HepG2 (cell line): ENCODE results near the gene TAS1R1. TPM values are rescaled to one million over a fixed set of nuclear protein-coding genes. Genes with fewer than 3 reads are reported as not detected.

Source experiments
- ATAC-seq: fragments of 200-7000 bp; cut with Tn5 transposase; 3 replicates; pipeline ENCODE4 v1.9.1; 2020; ENCODE audit warnings: mild to moderate bottlenecking, moderate library complexity
- BruUV-seq: library from RNA; stranded (reverse); fragments of 400-500 nt; replicated peaks from 2 replicates; lab custom pipeline; 2021; lab: Mats Ljungman, UMichigan
- CTCF ChIA-PET: fragments of 300-600 bp; formaldehyde crosslinking; extraction: SDS; loops from one replicate; lab custom pipeline; 2021; ENCODE audit warnings: low total read pairs, inconsistent platforms, low intra/inter-chr PET ratio; lab: Yijun Ruan, JAX
- POLR2A ChIA-PET: fragments of 350-600 bp; sonication (Branson Sonifier 250); formaldehyde crosslinking; loops from one replicate; lab custom pipeline; 2020; ENCODE audit warnings: antibody characterized with exemption, inconsistent platforms; lab: Yijun Ruan, JAX
- DNase-seq: peaks from one replicate; pipeline ENCODE4 v3.0.0-alpha.2; 2015; ENCODE audit warnings: low spot score
- FAIRE-seq: peaks from 3 replicates; lab custom pipeline; 2011; peaks lifted over from hg19 to GRCh38; lab: Jason Lieb, UNC
- H2AFZ ChIP-seq: one replicate; pipeline ENCODE4 v1.6.1; 2011; ENCODE audit warnings: low read length, inconsistent platforms
- H3K27ac ChIP-seq: fragments of 300-600 bp; 3 replicates; pipeline ENCODE4 v1.8.0; 2011; ENCODE audit warnings: mixed run types, mild to moderate bottlenecking, mixed read lengths, low read length, inconsistent platforms; ENCODE audit not compliant: insufficient read depth; ENCODE audit errors: extremely low read length
- H3K27me3 ChIP-seq, 2 experiments: fragments of 200-600 bp in 1 of 2; 2 replicates in 1 of 2; 3 replicates in 1 of 2; pipeline versions ENCODE4 v1.6.0 to v1.8.0; 2011; ENCODE audit warnings: low read length in 2 of 2, mild to moderate bottlenecking in 2 of 2, moderate library complexity in 2 of 2, inconsistent platforms in 1 of 2; ENCODE audit not compliant: insufficient read depth in 2 of 2, control insufficient read depth in 1 of 2
- H3K36me3 ChIP-seq, 2 experiments: fragments of 200-600 bp in 1 of 2; replicated peaks in 1 of 2; 2 replicates in 1 of 2; 3 replicates in 1 of 2; pipeline versions ENCODE4 v1.5.1 to v1.8.0; 2011; ENCODE audit warnings: low read length in 2 of 2, inconsistent platforms in 1 of 2; ENCODE audit not compliant: insufficient read depth in 2 of 2, control insufficient read depth in 1 of 2
- H3K4me1 ChIP-seq: 2 replicates; pipeline ENCODE4 v1.5.1; 2012; ENCODE audit warnings: low read length, inconsistent platforms; ENCODE audit not compliant: insufficient read depth
- H3K4me2 ChIP-seq: 2 replicates; pipeline ENCODE4 v1.6.0; 2011; ENCODE audit warnings: low read depth, low read length, inconsistent platforms
- H3K4me3 ChIP-seq, 3 experiments: fragments of 200-600 bp in 1 of 3; sonication (generic), shearing (Covaris generic) in 1 of 3; replicated peaks in 1 of 3; 2 replicates each; pipeline ENCODE4 v1.5.1; 2011 to 2016; ENCODE audit warnings: low read length in 3 of 3, inconsistent platforms in 2 of 3, low read depth in 2 of 3, mild to moderate bottlenecking in 2 of 3, control low read depth in 1 of 3, mixed read lengths in 1 of 3; ENCODE audit not compliant: insufficient read depth in 1 of 3
- H3K79me2 ChIP-seq: one replicate; pipeline ENCODE4 v1.6.1; 2011; ENCODE audit warnings: low read length, inconsistent platforms; ENCODE audit not compliant: insufficient read depth
- H3K9ac ChIP-seq: 2 replicates; pipeline ENCODE4 v1.6.0; 2011; ENCODE audit warnings: mild to moderate bottlenecking, low read depth, low read length, inconsistent platforms; ENCODE audit not compliant: insufficient read depth
- H3K9me3 ChIP-seq: 2 replicates; pipeline ENCODE4 v1.5.1; 2012; ENCODE audit warnings: mild to moderate bottlenecking, low read length
- H4K20me1 ChIP-seq: 2 replicates; pipeline ENCODE4 v1.6.0; 2011; ENCODE audit warnings: inconsistent platforms, mild to moderate bottlenecking, low read length, moderate library complexity; ENCODE audit not compliant: insufficient read depth
- DZIP1 ChIP-seq: sonication (generic); formaldehyde crosslinking; IDR thresholded peaks from 2 replicates; pipeline ENCODE4 v1.5.0; 2020; ENCODE audit warnings: mild to moderate bottlenecking, missing genetic modification reagents
- GABPB1 ChIP-seq: IDR thresholded peaks from 2 replicates; pipeline ENCODE4 v1.6.1; 2016; ENCODE audit warnings: mild to moderate bottlenecking, missing genetic modification reagents, moderate library complexity, missing compliant biosample characterization
- GTF2F1 ChIP-seq: fragments of 150-350 bp; IDR thresholded peaks from 2 replicates; pipeline ENCODE4 v1.6.1; 2014; ENCODE audit warnings: low read length
- HCFC1 ChIP-seq: fragments of 150-350 bp; IDR thresholded peaks from 2 replicates; pipeline ENCODE4 v1.6.1; 2014; ENCODE audit warnings: low read depth, low read length
- HNF4A ChIP-seq: sonication (generic); formaldehyde crosslinking; IDR thresholded peaks from 2 replicates; pipeline ENCODE4 v1.4.0; 2020; ENCODE audit warnings: missing genetic modification reagents
- IRF2 ChIP-seq: IDR thresholded peaks from 2 replicates; pipeline ENCODE4 v1.6.1; 2018; ENCODE audit warnings: missing genetic modification reagents, missing compliant biosample characterization
- NR2F6 ChIP-seq, 2 experiments: IDR thresholded peaks; 2 replicates each; pipeline ENCODE4 v1.6.1; 2016; ENCODE audit warnings: antibody characterized with exemption in 1 of 2, mild to moderate bottlenecking in 1 of 2
- ONECUT2 ChIP-seq: sonication (generic); formaldehyde crosslinking; IDR thresholded peaks from 2 replicates; pipeline ENCODE4 v1.4.0; 2020; ENCODE audit warnings: missing genetic modification reagents
- PRDM4 ChIP-seq: sonication (generic); formaldehyde crosslinking; IDR thresholded peaks from 2 replicates; pipeline ENCODE4 v1.9.0; 2021; ENCODE audit warnings: missing genetic modification reagents, borderline replicate concordance
- RFX1 ChIP-seq: fragments of 450-650 bp; IDR thresholded peaks from 2 replicates; pipeline ENCODE4 v1.6.1; 2017
- SAFB2 ChIP-seq: sonication (generic); formaldehyde crosslinking; IDR thresholded peaks from 2 replicates; pipeline ENCODE4 v1.5.1; 2020; ENCODE audit warnings: missing genetic modification reagents, low read depth, mild to moderate bottlenecking, borderline replicate concordance
- SIX4 ChIP-seq: sonication (generic); formaldehyde crosslinking; IDR thresholded peaks from 2 replicates; pipeline ENCODE4 v1.4.0; 2020; ENCODE audit warnings: missing genetic modification reagents
- ZNF282 ChIP-seq: fragments of 450-650 bp; IDR thresholded peaks from 2 replicates; pipeline ENCODE4 v1.6.1; 2018; ENCODE audit not compliant: partially characterized antibody
- ZNF343 ChIP-seq: sonication (generic); formaldehyde crosslinking; IDR thresholded peaks from 2 replicates; pipeline ENCODE4 v1.4.0; 2020; ENCODE audit warnings: mild to moderate bottlenecking, missing genetic modification reagents
- ZNF382 ChIP-seq: sonication (generic); formaldehyde crosslinking; IDR thresholded peaks from 2 replicates; pipeline ENCODE4 v1.5.0; 2020; ENCODE audit warnings: missing genetic modification reagents, mild to moderate bottlenecking, borderline replicate concordance
- ZNF432 ChIP-seq: sonication (generic); formaldehyde crosslinking; IDR thresholded peaks from 2 replicates; pipeline ENCODE4 v1.5.0; 2020; ENCODE audit warnings: missing genetic modification reagents, mild to moderate bottlenecking, borderline replicate concordance
- ZSCAN12 ChIP-seq: sonication (generic); formaldehyde crosslinking; IDR thresholded peaks from 2 replicates; pipeline ENCODE4 v1.9.0; 2021; ENCODE audit warnings: mild to moderate bottlenecking, missing genetic modification reagents
- WGBS: methylation state at CpG from one replicate; pipeline ENCODE4 v1.1.6; 2017; ENCODE audit warnings: low lambda C conversion rate; 5-methylcytosine and 5-hydroxymethylcytosine counted together
- in situ Hi-C: cut with HindIII; loops from 2 replicates; pipeline ENCODE4 v1.10.0; 2017; ENCODE audit warnings: low pct_unique_long_range_greater_than_20kb; ENCODE audit not compliant: extremely low pct_ligation_motif_present
- intact Hi-C: fragments of 100-400 bp; cut with micrococcal nuclease; formaldehyde crosslinking; loops from one replicate; pipeline ENCODE4 v1.10.0; 2022; ENCODE audit not compliant: unreplicated experiment
- polyA plus RNA-seq, 8 experiments: library from polyadenylated mRNA; depleted of rRNA in 3 of 8; stranded (reverse) in 7 of 8; unstranded in 1 of 8; fragments of >200 nt; fragmentation: Illumina TruSeq in 4 of 8; extraction: Trizol in 4 of 8; gene quantifications; 2 replicates each; pipeline versions ENCODE4 v1.2.1 to v1.2.3, GENCODE V29; 2011 to 2016; ENCODE audit warnings: low read depth in 4 of 8, missing spikeins in 1 of 8, mixed read lengths in 1 of 8; ENCODE audit not compliant: insufficient read depth in 1 of 8
- total RNA-seq, 5 experiments: library from RNA; depleted of rRNA; stranded (reverse); fragments of >200 nt; fragmentation: Illumina TruSeq; extraction: Trizol; gene quantifications; 2 replicates each; pipeline ENCODE4 v1.2.3, GENCODE V29; 2016; ENCODE audit warnings: low read depth in 1 of 5

The TAS1R1 gene
- total and polyA plus RNA-seq, 2 of the 13 experiments (the other 11 are each of a cell fraction or from before 2014, with no cell fraction given) = 1.4 to 1.6 TPM

GRCh38 chr1:6624710-6625583 lies 69.8 kb downstream of the TAS1R1 start, which contains the start of gene THAP3:
Gene THAP3 (plus strand): TSS chr1:6624868. CDS start chr1:6625219, 351 bp downstream.
- no TSS peak for BruUV-seq
- DNase-seq = peak; percentile 73
- H3K4me2 ChIP-seq = peak within 1 kb of the TSS; percentile 93
- H2AFZ ChIP-seq = no peak within 1 kb of the TSS
- peaks cover 31% of the 10 kb centered on the region for H3K4me1 ChIP-seq
- no peaks in the 10 kb centered on the region; the same call in 1 of the 2 replicates for H4K20me1 ChIP-seq
- H3K27me3 ChIP-seq = no peaks in the 10 kb centered on the region; a peak in 1 of 5 replicates
- H3K9me3 ChIP-seq = no peaks in the 10 kb centered on the region
- 16% methylated on average over 5 of the region's 73 CpGs for WGBS
- ChIA-PET CTCF (interaction anchor here (1.4 kb wide), 1 partner anchor 71 kb away, joined by 3 read pairs; the partner anchor contains the start of gene NOL9), POLR2A (interaction anchor here (0.7 to 3.1 kb wide), 7 partner anchors 9 to 160 kb away, joined by 3 to 19 read pairs (median 5); partner anchors contain the start of genes CAMTA1, KLHL21, NOL9 and TAS1R1)
- peak within 1 kb of the TSS; percentile 73 for H3K27ac ChIP-seq
- intact Hi-C loops (loop anchor here (5.0 kb wide), 1 partner anchor 43 kb away; no protein-coding TSS in a partner anchor), in situ Hi-C loops (no loop called here)
- H3K36me3 ChIP-seq = peaks cover 22 to 65% of the 10 kb centered on the region in 2 experiments; a peak in 4 of 5 replicates
- H3K4me3 ChIP-seq = peak within 1 kb of the TSS; percentile 74 to 89 (median 88)
- peak within 1 kb of the TSS; percentile 92 for H3K9ac ChIP-seq
- H3K79me2 ChIP-seq = peaks cover 31% of the 10 kb centered on the region
- peak; percentile 70 for FAIRE-seq
- ATAC-seq = peak; percentile 88
- no peak for TF ChIP-seq HNF4A
- no peak for TF ChIP-seq PRDM4
- no peak for TF ChIP-seq ZNF382 (CRISPR knock-in tag)
- peak; percentile 41; the same call in 1 of the 2 replicates for TF ChIP-seq HCFC1
- TF ChIP-seq NR2F6 (IDR thresholded peaks at IDR 0.05) = no peak
- no peak; the same call in 1 of the 2 replicates for TF ChIP-seq NR2F6 (CRISPR knock-in tag; IDR thresholded peaks at IDR 0.05)
- no peak for TF ChIP-seq ZNF282
- TF ChIP-seq RFX1 = no peak
- TF ChIP-seq DZIP1 (CRISPR knock-in tag) = no peak
- no peak for TF ChIP-seq ONECUT2 (CRISPR knock-in tag)
- no peak; the same call in 1 of the 2 replicates for TF ChIP-seq SAFB2
- no peak for TF ChIP-seq ZSCAN12 (CRISPR knock-in tag)
- peak; percentile 41; the same call in 1 of the 2 replicates for TF ChIP-seq IRF2 (CRISPR knock-in tag)
- TF ChIP-seq GTF2F1 = no peak
- no peak for TF ChIP-seq SIX4
- TF ChIP-seq GABPB1 (CRISPR knock-in tag) = peak; percentile 76; the same call in 1 of the 2 replicates
- no peak; the same call in 1 of the 2 replicates for TF ChIP-seq ZNF432 (CRISPR knock-in tag)
- TF ChIP-seq ZNF343 (CRISPR knock-in tag) = no peak
